Activated CD4-positive, CD25-positive, alpha-beta regulatory T cell treated with anti-CD3 and anti-CD28 coated beads, Interleukin-2, amount 50 U/mL, for 72 hours (primary cell): ENCODE data around the gene ZNF445.

Experiments used
- DNase-seq: peaks from one replicate; pipeline ENCODE4 v3.0.0; 2021

The ZNF445 gene

DNA sequence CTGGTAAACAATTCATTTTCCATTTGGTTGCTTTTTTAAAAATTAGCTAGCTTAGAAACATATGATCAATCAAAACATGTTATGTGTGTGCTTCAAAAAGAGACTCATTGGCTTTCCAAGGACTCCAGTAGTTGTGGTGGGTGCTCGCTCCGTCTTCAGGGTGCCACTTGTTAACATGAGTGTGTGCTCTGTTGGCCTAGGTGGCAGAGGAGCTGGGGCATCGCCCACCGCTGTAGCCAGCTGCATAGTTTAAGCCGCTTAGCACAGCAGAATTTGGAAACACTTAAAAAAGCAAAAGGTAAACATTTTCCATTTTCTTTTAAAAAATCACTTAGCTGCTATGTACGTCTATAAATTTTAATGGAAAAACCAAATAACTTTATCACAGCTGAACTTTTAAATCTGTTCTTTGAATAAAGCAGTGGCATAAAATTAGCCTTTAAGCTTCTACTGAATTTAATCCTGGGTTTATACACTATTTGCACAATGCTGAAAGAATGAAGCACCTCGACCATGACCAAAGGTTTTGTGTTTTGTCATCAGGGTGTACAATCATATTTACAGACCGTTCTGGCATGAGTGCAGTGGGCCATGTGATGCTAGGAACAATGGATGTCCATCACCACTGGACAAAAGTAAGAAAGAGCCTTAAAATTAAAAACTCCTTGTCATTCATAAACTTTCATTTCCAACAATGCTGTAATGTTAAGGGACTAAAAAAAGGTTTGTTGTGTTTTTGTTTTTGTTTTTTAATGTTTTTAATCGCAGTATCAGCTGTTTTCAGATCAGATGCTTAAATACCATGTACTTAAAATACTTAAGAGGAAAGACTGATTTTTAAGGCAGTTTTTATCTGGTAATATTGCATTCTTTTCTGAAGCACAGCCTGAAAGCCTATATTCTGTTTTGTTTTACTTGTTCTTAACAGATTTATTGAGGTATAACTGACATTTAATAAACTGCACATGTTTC is 81.0 kb downstream of the ZNF445 start:
- no peak for DNase-seq

GRCh38 chr3:44395714-44396113 is 81.8 kb downstream of the ZNF445 start:
- DNase-seq, result no peak

GRCh38 chr3:44392489-44392888 is 85.0 kb downstream of the ZNF445 start:
- DNase-seq, result no peak

GRCh38 chr3:44387404-44387803 is 90.1 kb downstream of the ZNF445 start:
- DNase-seq, result no peak
